ENCODE data around the gene TMEM8B.
"Not testable (repeated sequence)": the region's sequence is repeated elsewhere in the genome, so short reads cannot be mapped to it uniquely, and the experiment has no call there.

GRCh38 chr9:35913429-35913828 lies 84.4 kb downstream of the TMEM8B start:
- not testable (repeated sequence) for TF ChIP-seq CTCF, POLR2AphosphoS5, POLR2A (IDR thresholded peaks at IDR 0.05)

All from transverse colon (tissue), 4 donors.